Esophagus squamous epithelium (tissue), 5 donors: Measurements from ENCODE around the gene NOC4L. TPM values are rescaled to one million over a fixed set of nuclear protein-coding genes. Genes with fewer than 3 reads are reported as not detected.

Experiments used
- DNase-seq: peaks from one replicate; lab custom pipeline; 2025; lab: John Stamatoyannopoulos, UW
- H3K27ac ChIP-seq, 4 donors: fragments of 200-600 bp; sonication (generic); one replicate each; pipeline ENCODE4 v1.5.1; 2016 to 2019; ENCODE audit warnings: mild to moderate bottlenecking in 1 of 4
- H3K27me3 ChIP-seq, 4 donors: fragments of 200-600 bp; sonication (generic); 1 replicate in 3 of 4; 2 replicates in 1 of 4; pipeline versions ENCODE4 v1.5.1 to v1.6.0; 2017 to 2021; ENCODE audit warnings: antibody characterized with exemption in 1 of 4
- H3K36me3 ChIP-seq, 3 donors: fragments of 200-600 bp; sonication (generic); one replicate each; pipeline ENCODE4 v1.5.1; 2016 to 2019
- H3K4me1 ChIP-seq, 3 donors: fragments of 200-600 bp; sonication (generic); one replicate each; pipeline ENCODE4 v1.5.1; 2017 to 2019
- H3K4me3 ChIP-seq, 4 donors: fragments of 200-600 bp; sonication (generic); 1 replicate in 3 of 4; 2 replicates in 1 of 4; pipeline ENCODE4 v1.5.1; 2016 to 2019; ENCODE audit warnings: mild to moderate bottlenecking in 2 of 4, moderate library complexity in 1 of 4
- H3K9me3 ChIP-seq, 3 donors: fragments of 200-600 bp; sonication (generic); one replicate each; pipeline ENCODE4 v1.5.1; 2016 to 2019
- CTCF ChIP-seq, 6 experiments: fragments of 450-650 bp in 4 of 6; fragments of 200-600 bp in 2 of 6; sonication (generic) in 2 of 6; IDR thresholded peaks; one replicate each; pipeline ENCODE4 v1.5.1; 2016 to 2019; ENCODE audit warnings: antibody characterized with exemption in 6 of 6, mild to moderate bottlenecking in 4 of 6, moderate library complexity in 4 of 6
- POLR2A ChIP-seq, 4 donors: fragments of 450-650 bp; IDR thresholded peaks; one replicate each; pipeline ENCODE4 v1.6.1; 2017; ENCODE audit warnings: antibody characterized with exemption in 4 of 4, mild to moderate bottlenecking in 4 of 4, moderate library complexity in 3 of 4
- WGBS, 2 donors: methylation state at CpG; one replicate each; pipeline ENCODE4 v1.1.5; 2018; 5-methylcytosine and 5-hydroxymethylcytosine counted together
- intact Hi-C: fragments of 100-400 bp; cut with DNase I; formaldehyde crosslinking; loops from one replicate; pipeline ENCODE4 v1.15.0; 2022
- total RNA-seq, 4 donors: library from RNA; depleted of rRNA; stranded (reverse); fragments of >200 nt; gene quantifications; one replicate each; pipeline ENCODE4 v1.1.0, GENCODE V29; 2016
- donor health status: DM: yes; HTN: yes; CAD: no.

NOC4L gene
- total RNA-seq, 4 donors from 2014 or later = 9.6 to 12.1 (median 11.1) TPM

- WGBS, 2 donors = 46% methylated on average over 28 of the region's 39 CpGs; no CpG with 5 or more reads in 1 of the 2 donors
- Histone ChIP-seq H3K27ac (no peak overlapping the region), H3K36me3 (no peaks in the 10 kb centered on the region), H3K9me3 (no peaks in the 10 kb centered on the region), H3K27me3 (peaks cover 0 to 92% (median 5%) of the 10 kb centered on the region in 4 donors), H3K4me3 (no peak overlapping the region), H3K4me1 (peaks cover 0 to 19% (median 0%) of the 10 kb centered on the region in 3 donors)
- no peak for DNase-seq
- TF ChIP-seq POLR2A (IDR thresholded peaks at IDR 0.05) = no peak
- TF ChIP-seq CTCF (IDR thresholded peaks at IDR 0.05) = no peak
- intact Hi-C loops = no loop called here
These were observed 34.6 kb downstream of the NOC4L start for GRCh38 chr12:132178801-132179401.

- no peak overlapping the region for H3K27ac ChIP-seq
- TF ChIP-seq POLR2A (IDR thresholded peaks at IDR 0.05) (no peak), CTCF (IDR thresholded peaks at IDR 0.05) (no peak)
- peaks cover 0 to 19% (median 0%) of the 10 kb centered on the region in 3 donors for H3K4me1 ChIP-seq
- H3K36me3 ChIP-seq = no peaks in the 10 kb centered on the region
- 79 to 82% methylated on average over 10 to 12 of the region's 19 CpGs for WGBS, 2 donors
- peaks cover 0 to 90% (median 5%) of the 10 kb centered on the region in 4 donors for H3K27me3 ChIP-seq
- intact Hi-C loops = no loop called here
- H3K4me3 ChIP-seq = no peak overlapping the region
- no peak for DNase-seq
- no peaks in the 10 kb centered on the region for H3K9me3 ChIP-seq
These were observed 35.4 kb downstream of the NOC4L start for GRCh38 chr12:132179431-132180362.

GRCh38 chr12:132180648-132181546 lies 36.6 kb downstream of the NOC4L start:
- H3K36me3 ChIP-seq = no peaks in the 10 kb centered on the region
- TF ChIP-seq CTCF (IDR thresholded peaks at IDR 0.05) (no peak), POLR2A (IDR thresholded peaks at IDR 0.05) (no peak)
- no peak overlapping the region for H3K4me3 ChIP-seq
- peaks cover 0 to 87% (median 5%) of the 10 kb centered on the region in 4 donors for H3K27me3 ChIP-seq
- H3K4me1 ChIP-seq = peaks cover 0 to 14% (median 0%) of the 10 kb centered on the region in 3 donors
- intact Hi-C loops = no loop called here
- no peak for DNase-seq
- 84 to 87% methylated on average over 26 to 30 of the region's 30 CpGs for WGBS, 2 donors
- peaks cover 0 to 8% (median 0%) of the 10 kb centered on the region in 3 donors for H3K9me3 ChIP-seq
- H3K27ac ChIP-seq = no peak overlapping the region

GRCh38 chr12:132181570-132182200 lies 37.4 kb downstream of the NOC4L start:
- intact Hi-C loops = no loop called here
- DNase-seq = no peak
- H3K9me3 ChIP-seq = peaks cover 0 to 14% (median 0%) of the 10 kb centered on the region in 3 donors
- no peak overlapping the region for H3K27ac ChIP-seq
- H3K27me3 ChIP-seq = peaks cover 0 to 87% (median 4%) of the 10 kb centered on the region in 4 donors
- H3K4me1 ChIP-seq = peaks cover 0 to 15% (median 0%) of the 10 kb centered on the region in 3 donors
- no peak overlapping the region for H3K4me3 ChIP-seq
- TF ChIP-seq POLR2A (IDR thresholded peaks at IDR 0.05) = no peak
- no peak for TF ChIP-seq CTCF (IDR thresholded peaks at IDR 0.05)
- WGBS, 2 donors = 69 to 77% methylated on average over 6 to 8 of the region's 33 CpGs
- H3K36me3 ChIP-seq = no peaks in the 10 kb centered on the region
